Stimulated activated CD4-positive, alpha-beta T cell treated with anti-CD3 and anti-CD28 coated beads, Interleukin-1b, Interleukin-23, amount 100 ng/mL, for 48 hours (primary cell): Measurements from ENCODE around the gene GIPR.
"Not testable (repeated sequence)": the region's sequence is repeated elsewhere in the genome, so short reads cannot be mapped to it uniquely, and the experiment has no call there.

Experiments
- DNase-seq: peaks from one replicate; pipeline ENCODE4 v3.0.0-alpha.2; 2020

Gene GIPR

GRCh38 chr19:45667620-45668341 is at the start of gene GIPR:
Gene GIPR (plus strand): TSS chr19:45668221. CDS start chr19:45669521, 1,300 bp downstream.
- peak; percentile 86 for DNase-seq

- DNase-seq: no peak
Measured at GRCh38 chr19:45621389-45621788, 46.6 kb upstream of the GIPR start.

GRCh38 chr19:45621976-45622503 is 46.0 kb upstream of the GIPR start:
- no peak for DNase-seq

GRCh38 chr19:45623984-45624383 is 44.0 kb upstream of the GIPR start:
- no peak for DNase-seq

GRCh38 chr19:45628219-45628618 is 39.8 kb upstream of the GIPR start:
- DNase-seq: not testable (repeated sequence)

- DNase-seq: peak; percentile 16
Measured at GRCh38 chr19:45629704-45630103, 38.3 kb upstream of the GIPR start.

GRCh38 chr19:45630463-45630862 is 37.6 kb upstream of the GIPR start:
- DNase-seq: peak; percentile 55

GRCh38 chr19:45632468-45633196 is 35.4 kb upstream of the GIPR start:
- peak; percentile 54 for DNase-seq

GRCh38 chr19:45636275-45636674 is 31.7 kb upstream of the GIPR start:
- no peak for DNase-seq

GRCh38 chr19:45636902-45637301 is 31.1 kb upstream of the GIPR start:
- DNase-seq: no peak

GRCh38 chr19:45637890-45638667 is 29.9 kb upstream of the GIPR start:
- DNase-seq: no peak

- peak; percentile 40 for DNase-seq
Measured at GRCh38 chr19:45638930-45639729, 28.9 kb upstream of the GIPR start, which contains the start of gene EML2. Gene EML2 (minus strand): TSS chr19:45639397. CDS start chr19:45639376, 21 bp downstream.

- peak; percentile 63 for DNase-seq
Measured at GRCh38 chr19:45640849-45641273, 27.2 kb upstream of the GIPR start.

GRCh38 chr19:45641274-45642105 is 26.5 kb upstream of the GIPR start:
- peak; percentile 91 for DNase-seq

GRCh38 chr19:45643024-45643926 is 24.7 kb upstream of the GIPR start:
- peak; percentile 96 for DNase-seq

- no peak for DNase-seq
Measured at GRCh38 chr19:45643927-45644771, 23.9 kb upstream of the GIPR start.

- DNase-seq: peak; percentile 22
Measured at GRCh38 chr19:45645068-45645630, 22.9 kb upstream of the GIPR start.

- peak; percentile 86 for DNase-seq
Measured at GRCh38 chr19:45645631-45646344, 22.2 kb upstream of the GIPR start.
